H1 (cell line): ENCODE measurements around the gene SIRT3.

Experiments used
- CBX5 ChIP-seq: fragments of 300-800, 300-1000 bp; sonication (generic); IDR thresholded peaks from 2 replicates; pipeline ENCODE4 v1.7.1; 2016; ENCODE audit warnings: antibody characterized with exemption, low read length, low read depth
- CHD2 ChIP-seq: IDR thresholded peaks from 2 replicates; pipeline ENCODE4 v1.6.1; 2012; ENCODE audit warnings: low read length, improper control_type of control experiment
- EGR1 ChIP-seq: IDR thresholded peaks from 2 replicates; pipeline ENCODE4 v1.6.1; 2011; ENCODE audit warnings: low read depth, low read length, borderline replicate concordance
- KDM4A ChIP-seq: IDR thresholded peaks from one replicate; pipeline ENCODE4 v1.7.1; 2012; ENCODE audit warnings: low read depth, mild to moderate bottlenecking, moderate library complexity, low read length, inconsistent platforms; ENCODE audit not compliant: severe bottlenecking
- POLR2A ChIP-seq, 2 experiments: IDR thresholded peaks; 1 replicate in 1 of 2; 2 replicates in 1 of 2; pipeline ENCODE4 v1.6.1; 2011; ENCODE audit warnings: low read depth in 2 of 2, low read length in 2 of 2, mild to moderate bottlenecking in 2 of 2; ENCODE audit errors: control extremely low read depth in 1 of 2
- RAD21 ChIP-seq, 2 experiments: IDR thresholded peaks in 1 of 2; conservative IDR thresholded peaks in 1 of 2; 2 replicates each; pipeline ENCODE4 v1.6.1; 2011; ENCODE audit warnings: low read depth in 2 of 2, low read length in 2 of 2, improper control_type of control experiment in 1 of 2, inconsistent platforms in 1 of 2, mild to moderate bottlenecking in 1 of 2, moderate library complexity in 1 of 2
- RFX5 ChIP-seq: IDR thresholded peaks from 2 replicates; pipeline ENCODE4 v1.6.1; 2011; ENCODE audit warnings: low read depth, low read length, improper control_type of control experiment, borderline replicate concordance
- TF ChIP-seq, protein P1 (sequence below), 3 experiments: IDR thresholded peaks; 1 replicate in 2 of 3; 2 replicates in 1 of 3; pipeline versions ENCODE4 v1.5.1 to v1.6.1; 2011; ENCODE audit warnings: low read length in 3 of 3, mild to moderate bottlenecking in 3 of 3, inconsistent platforms in 2 of 3, low read depth in 1 of 3, moderate library complexity in 1 of 3; ENCODE audit not compliant: insufficient read depth in 1 of 3; ENCODE audit errors: control extremely low read depth in 1 of 3
- TF ChIP-seq, protein P2 (sequence below): IDR thresholded peaks from 2 replicates; pipeline ENCODE4 v1.6.1; 2011; ENCODE audit warnings: low read depth, mild to moderate bottlenecking, low read length; ENCODE audit not compliant: insufficient read depth

- TF ChIP-seq, protein P1, sequence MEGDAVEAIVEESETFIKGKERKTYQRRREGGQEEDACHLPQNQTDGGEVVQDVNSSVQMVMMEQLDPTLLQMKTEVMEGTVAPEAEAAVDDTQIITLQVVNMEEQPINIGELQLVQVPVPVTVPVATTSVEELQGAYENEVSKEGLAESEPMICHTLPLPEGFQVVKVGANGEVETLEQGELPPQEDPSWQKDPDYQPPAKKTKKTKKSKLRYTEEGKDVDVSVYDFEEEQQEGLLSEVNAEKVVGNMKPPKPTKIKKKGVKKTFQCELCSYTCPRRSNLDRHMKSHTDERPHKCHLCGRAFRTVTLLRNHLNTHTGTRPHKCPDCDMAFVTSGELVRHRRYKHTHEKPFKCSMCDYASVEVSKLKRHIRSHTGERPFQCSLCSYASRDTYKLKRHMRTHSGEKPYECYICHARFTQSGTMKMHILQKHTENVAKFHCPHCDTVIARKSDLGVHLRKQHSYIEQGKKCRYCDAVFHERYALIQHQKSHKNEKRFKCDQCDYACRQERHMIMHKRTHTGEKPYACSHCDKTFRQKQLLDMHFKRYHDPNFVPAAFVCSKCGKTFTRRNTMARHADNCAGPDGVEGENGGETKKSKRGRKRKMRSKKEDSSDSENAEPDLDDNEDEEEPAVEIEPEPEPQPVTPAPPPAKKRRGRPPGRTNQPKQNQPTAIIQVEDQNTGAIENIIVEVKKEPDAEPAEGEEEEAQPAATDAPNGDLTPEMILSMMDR (IDR thresholded peaks at IDR 0.05; ENCODE audit: control extremely low read depth in 1 of 3, insufficient read depth in 1 of 3, low read depth in 1 of 3, low read length in 3 of 3) = peak in 2 of 3 experiments; percentile 0 to 11; a peak in 3 of 4 replicates
- TF ChIP-seq RAD21 (IDR thresholded peaks at IDR 0.05 in 1 of 2, conservative IDR thresholded peaks at IDR 0.05 in 1 of 2; ENCODE audit: low read depth in 2 of 2, low read length in 2 of 2) (peak in 1 of 2 experiments; percentile 4; a peak in 1 of 4 replicates), KDM4A (peak; percentile 82), CHD2 (no peak), CBX5 (no peak), EGR1 (peak; percentile 87), RFX5 (no peak), POLR2A (IDR thresholded peaks at IDR 0.05; ENCODE audit: control extremely low read depth in 1 of 2, low read depth in 2 of 2, low read length in 2 of 2) (peak in 1 of 2 experiments; percentile 67; a peak in 2 of 3 replicates)
- TF ChIP-seq, protein P2, sequence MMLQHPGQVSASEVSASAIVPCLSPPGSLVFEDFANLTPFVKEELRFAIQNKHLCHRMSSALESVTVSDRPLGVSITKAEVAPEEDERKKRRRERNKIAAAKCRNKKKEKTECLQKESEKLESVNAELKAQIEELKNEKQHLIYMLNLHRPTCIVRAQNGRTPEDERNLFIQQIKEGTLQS = no peak
Measured at GRCh38 chr11:235997-236773, at the start of gene SIRT3.
